ENCODE results near the gene ZNF790. TPM values are rescaled to one million over a fixed set of nuclear protein-coding genes. Genes with fewer than 3 reads are reported as not detected.

Gene ZNF790
- total RNA-seq: 3.5 TPM

DNA sequence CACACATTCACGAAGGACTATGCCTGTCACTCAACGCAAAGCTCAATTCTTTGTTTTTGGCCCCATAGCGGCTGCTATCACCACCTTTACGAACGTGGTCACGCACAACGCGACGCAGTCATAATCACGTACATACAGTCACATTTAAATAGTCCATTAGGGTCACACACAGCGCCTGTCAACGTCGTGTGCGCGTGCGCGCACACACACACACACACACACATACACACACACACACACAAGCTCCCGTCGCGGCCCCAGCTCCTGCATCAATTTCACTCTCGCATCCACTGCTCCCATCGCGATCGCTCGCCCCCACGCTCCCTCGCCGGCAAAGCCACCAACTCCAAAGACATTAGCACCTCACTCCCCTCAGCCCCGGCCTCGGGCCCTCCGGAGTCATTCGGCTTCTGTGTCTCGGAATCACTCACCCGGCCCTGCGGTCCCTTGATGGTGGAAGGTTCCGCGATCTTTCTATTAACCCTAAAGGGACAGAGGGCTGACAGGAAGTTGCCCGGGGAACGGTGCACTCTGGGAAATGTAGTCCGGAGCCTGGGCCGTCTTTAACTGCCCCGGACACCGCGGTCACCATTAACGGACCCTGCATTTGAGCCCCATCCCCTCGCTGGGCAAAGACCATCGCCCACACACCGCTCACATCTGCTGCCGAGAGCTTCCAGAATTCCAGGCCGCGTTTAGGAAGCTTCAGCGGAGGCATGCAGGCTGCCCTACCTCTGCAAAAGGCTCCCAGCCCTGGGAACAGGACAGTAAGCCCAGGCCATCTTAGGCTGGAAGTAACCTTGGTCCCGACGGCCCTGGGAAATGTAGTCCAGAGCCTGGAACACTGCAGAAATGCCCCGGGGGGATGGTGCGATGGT, at the start of gene ZNF790:
Gene ZNF790, minus strand, starts transcription at position 482 of the 878 bp plus-strand sequence. CDS start 12,768 bp downstream, outside the sequence.
- peak; percentile 71 to 95 (median 93) for DNase-seq (ENCODE audit: low read depth in 2 of 3, low spot score in 2 of 3)

DNA sequence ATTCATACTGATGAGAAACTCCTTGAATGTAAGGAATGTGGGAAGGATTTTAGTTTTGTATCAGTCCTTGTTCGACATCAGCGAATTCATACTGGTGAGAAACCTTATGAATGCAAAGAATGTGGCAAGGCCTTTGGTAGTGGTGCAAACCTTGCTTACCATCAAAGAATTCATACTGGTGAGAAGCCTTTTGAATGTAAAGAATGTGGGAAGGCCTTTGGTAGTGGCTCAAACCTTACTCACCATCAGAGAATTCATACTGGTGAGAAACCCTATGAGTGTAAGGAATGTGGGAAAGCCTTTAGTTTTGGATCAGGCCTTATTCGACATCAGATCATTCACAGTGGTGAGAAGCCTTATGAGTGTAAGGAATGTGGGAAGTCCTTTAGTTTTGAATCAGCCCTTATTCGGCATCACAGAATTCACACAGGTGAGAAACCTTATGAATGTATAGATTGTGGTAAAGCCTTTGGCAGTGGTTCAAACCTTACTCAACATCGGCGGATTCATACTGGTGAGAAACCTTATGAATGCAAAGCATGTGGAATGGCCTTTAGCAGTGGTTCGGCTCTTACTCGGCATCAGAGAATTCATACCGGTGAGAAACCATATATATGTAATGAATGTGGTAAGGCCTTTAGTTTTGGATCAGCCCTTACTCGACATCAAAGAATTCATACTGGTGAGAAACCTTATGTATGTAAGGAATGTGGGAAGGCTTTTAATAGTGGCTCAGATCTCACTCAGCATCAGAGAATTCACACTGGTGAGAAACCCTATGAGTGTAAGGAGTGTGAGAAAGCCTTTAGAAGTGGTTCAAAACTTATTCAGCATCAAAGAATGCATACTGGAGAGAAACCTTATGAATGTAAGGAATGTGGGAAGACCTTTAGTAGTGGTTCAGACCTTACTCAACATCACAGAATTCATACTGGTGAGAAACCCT, 39.1 kb upstream of the ZNF790 start:
- no peak for DNase-seq (ENCODE audit: low read depth in 2 of 3, low spot score in 2 of 3)

GRCh38 chr19:36851898-36852297, 13.7 kb upstream of the ZNF790 start:
- DNase-seq (ENCODE audit: low read depth in 2 of 3, low spot score in 2 of 3): no peak

DNA sequence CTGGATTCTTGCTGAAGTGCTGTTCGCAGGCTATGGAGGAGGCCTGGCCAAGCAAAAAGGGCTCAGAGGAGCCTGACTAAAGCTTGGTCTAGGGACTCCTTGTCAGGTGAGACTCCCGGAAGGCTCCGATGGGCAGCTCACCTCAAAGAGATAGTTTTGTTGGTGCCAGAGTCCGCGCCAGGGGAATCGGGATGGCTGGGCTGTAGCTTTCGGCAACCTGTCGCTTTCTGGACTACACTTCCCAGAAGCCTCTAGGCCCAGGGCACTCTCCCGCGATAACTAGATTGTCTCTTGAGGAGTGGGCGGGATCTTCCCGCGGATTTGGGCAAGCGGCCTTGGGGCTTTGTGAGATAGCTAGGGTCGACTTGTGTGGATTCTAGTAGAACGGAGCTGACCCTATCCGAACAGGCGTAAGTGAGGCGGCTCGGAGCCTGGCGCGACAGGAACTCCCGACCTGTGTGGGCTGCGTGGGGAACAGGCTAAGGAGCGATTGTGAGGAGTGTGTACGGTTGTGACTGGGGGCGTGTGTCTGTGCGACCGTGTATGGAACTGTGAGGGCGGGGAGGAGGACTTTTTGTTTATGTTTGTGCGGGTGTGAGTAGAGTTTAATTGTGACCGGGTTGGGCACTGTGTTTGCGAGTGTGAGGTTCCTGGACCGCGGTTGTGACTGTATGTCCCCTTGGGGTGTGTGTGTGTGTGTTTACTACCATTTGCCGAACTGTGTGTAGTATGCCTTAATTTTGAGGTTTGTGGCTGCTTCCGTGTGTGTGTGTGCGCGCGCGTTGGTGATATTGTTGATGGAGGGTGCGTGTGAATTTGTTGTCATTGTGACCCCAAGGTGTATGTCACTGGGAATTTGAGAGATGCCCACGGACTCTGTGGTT, 12.6 kb upstream of the ZNF790 start, which contains the start of gene ZNF345:
Gene ZNF345, plus strand, starts transcription at position 318 of the 884 bp plus-strand sequence. CDS start 25,955 bp downstream, outside the sequence.
- DNase-seq (ENCODE audit: low read depth in 2 of 3, low spot score in 2 of 3): peak; percentile 65 to 98 (median 93)

DNA sequence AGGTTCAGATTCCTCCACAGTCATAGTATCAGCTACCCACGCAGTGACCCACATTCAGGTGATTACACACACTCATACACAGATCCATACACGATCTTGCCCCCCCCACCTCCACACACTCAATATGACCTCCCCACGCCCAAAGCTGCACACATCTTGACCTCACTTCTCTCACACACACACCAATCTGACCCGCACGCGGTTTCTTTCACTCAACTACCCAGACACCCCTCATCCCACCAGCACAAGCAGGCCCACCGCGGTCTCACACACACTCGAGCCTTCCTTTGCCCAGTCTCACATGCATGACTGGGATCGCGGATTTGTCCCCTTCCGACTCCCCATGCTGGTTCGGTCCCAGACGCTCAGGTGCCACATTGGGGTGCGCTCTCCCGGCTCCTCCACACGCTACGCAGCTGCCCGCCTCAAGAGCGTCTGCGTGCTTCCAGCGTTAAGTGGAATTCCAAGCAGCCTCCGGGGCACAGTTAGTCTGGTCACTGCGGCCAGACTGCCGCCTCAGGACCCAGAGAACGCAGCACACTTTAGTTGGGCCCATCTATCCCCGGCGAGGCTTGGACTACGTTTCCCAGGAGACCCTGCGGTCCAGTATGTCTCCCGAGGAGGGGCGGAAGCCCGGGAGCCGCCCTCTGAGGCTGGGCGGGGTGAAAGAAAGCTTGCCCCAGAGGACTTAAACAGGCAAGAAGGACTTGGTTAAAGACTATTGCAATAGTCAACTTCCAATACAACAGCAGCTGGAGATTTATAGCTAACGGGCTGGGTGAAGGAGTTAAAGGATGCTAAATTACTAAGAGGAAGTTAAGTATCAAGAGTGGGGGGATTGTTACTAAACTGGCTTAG, 11.7 kb upstream of the ZNF790 start:
- DNase-seq (ENCODE audit: low read depth in 2 of 3, low spot score in 2 of 3): peak; percentile 52 to 92 (median 85)

DNA sequence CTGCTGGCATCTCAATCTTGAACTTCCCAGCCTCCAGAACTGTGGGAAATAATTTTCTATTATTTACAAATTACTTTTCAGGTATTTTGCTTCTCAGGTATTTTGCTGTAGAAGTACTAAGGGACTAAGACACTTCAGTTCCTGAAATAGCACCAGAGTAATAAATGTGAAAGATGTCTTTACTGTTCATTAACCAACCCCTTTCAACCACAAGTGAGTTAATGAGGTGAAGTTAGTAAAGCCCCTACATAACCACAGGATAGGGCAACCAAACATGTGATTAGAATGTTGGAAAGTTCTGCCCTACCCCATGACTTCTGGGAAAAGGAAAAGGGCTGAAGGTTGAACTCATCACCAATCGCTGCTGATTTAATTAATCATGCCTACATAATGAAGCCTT, 9.8 kb upstream of the ZNF790 start:
- DNase-seq (ENCODE audit: low read depth in 2 of 3, low spot score in 2 of 3): no peak

DNA sequence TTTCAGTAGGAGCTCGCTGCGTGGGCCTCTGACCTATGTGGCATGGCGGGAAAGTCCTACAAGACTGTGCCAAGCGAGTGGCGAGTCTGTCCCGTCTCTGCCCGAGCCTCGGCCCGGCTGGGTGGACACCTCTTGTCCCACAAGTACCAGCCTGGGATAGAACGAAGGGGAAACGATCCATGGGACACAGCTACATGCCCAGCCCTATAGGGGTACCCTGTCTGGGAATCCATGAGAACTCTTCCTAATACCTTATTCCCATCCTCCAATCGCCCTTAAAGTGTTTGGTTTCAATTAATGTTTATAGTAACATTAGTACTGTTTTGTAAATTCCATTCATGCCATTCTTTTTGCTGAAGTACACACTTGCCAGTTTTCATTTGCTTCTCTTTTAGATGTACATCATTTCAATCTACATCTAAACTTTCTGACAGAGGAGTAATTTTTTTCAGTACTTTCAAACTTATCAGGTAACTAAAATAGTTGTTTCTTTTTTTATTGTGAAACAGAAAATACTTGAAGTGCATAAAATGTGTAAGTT, 667 bp upstream of the ZNF790 start:
- DNase-seq (ENCODE audit: low read depth in 2 of 3, low spot score in 2 of 3): no peak

DNA sequence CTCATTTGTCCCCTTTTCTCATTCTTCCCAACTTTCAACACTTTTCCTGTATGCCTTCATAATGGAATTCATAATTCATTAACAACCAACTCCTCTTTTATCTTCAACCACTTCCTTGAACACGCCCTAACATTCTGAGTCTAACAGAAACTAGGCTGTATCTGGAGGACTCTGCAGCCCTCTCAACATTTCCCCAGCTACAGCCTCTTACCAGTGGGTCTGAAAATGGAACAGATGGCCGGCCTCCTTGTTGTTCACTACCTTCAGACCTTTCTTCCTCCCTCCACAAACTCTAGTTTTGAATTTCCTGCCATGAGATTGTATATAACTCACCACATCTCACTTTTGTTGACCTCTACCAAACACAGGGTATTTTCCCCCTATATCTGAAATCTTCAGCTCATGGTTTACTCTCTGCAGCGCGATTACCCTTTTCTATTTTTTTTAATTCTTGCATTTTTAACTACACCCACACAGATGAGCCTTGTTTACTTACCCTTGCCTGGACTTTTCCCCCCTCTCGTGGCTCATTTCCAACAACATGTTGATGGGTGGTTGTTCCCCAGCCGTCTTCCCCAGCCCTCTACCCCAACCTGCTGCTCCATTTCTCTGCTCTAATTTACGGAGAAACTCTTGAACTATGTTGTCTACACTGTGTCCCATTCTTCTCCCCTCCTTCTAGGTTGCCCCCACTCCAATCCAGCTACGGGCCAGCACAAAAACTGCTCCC, 846 bp downstream of the ZNF790 start:
- peak in 1 of 3 donors; percentile 51 for DNase-seq (ENCODE audit: low read depth in 2 of 3, low spot score in 2 of 3)

GRCh38 chr19:36833430-36833829, 4.8 kb downstream of the ZNF790 start:
- DNase-seq (ENCODE audit: low read depth in 2 of 3, low spot score in 2 of 3): no peak

DNA sequence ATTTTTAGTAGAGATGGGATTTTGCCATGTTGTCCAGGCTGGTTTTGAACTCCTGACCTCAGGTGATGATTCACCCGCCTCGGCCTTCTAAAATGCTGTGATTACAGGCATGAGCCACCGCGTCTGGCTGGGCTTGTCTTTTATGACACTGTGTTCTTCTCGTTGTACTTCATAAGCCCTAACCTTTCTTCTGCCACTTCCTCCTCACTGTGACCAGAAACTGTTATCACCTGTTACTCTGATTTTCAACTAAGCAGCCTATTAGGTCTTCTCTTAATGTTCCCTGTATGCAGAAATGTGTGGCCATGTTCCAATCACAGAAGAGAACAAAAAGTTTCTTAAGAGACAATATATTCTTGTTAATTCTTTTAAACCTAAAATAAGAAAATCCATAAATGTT, 16.4 kb downstream of the ZNF790 start:
- no peak for DNase-seq (ENCODE audit: low read depth in 2 of 3, low spot score in 2 of 3)

DNA sequence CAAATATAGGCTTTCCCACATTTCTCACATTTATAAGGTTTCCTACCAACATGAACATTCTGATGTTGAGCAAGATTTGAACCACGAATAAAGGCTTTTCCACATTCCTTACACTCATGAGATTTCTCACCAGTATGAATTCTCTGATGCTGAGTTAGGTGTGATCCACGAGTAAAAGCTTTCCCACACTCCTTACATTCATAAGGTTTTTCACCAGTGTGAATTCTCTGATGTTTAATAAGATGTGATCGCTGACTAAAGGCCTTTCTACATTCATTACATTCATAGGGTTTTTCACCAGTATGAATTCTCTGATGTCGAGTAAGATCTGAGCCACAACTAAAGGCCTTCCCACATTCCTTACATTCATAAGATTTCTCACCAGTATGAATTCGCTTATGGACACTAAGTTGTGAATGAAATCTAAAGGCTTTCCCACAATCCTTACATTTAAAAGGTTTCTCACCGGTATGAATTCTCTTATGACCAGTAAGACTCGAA, 19.0 kb downstream of the ZNF790 start:
- DNase-seq (ENCODE audit: low read depth in 2 of 3, low spot score in 2 of 3): no peak

- no peak for DNase-seq (ENCODE audit: low read depth in 2 of 3, low spot score in 2 of 3)
Measured at GRCh38 chr19:36807029-36807428, 31.2 kb downstream of the ZNF790 start.

DNA sequence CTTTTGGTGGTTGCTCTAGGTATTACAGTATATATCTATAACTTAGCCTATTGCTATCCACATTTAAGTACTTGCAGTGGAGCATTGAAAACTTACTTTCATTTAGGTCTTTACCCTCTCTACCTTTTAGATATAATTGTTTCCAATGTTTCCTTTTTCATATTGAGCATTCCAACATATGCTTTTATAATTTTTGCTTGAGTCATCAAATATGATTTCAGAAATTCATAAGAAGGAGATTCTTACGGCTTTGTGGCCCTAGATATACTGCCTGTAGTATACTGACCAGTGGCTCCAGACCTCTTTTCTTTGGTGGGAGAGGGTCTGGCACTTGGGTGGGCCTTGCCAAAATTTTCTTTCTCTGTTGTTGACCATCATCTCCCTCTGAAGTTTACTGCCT, 32.8 kb downstream of the ZNF790 start:
- no peak for DNase-seq (ENCODE audit: low read depth in 2 of 3, low spot score in 2 of 3)

- no peak for DNase-seq (ENCODE audit: low read depth in 2 of 3, low spot score in 2 of 3)
Measured at GRCh38 chr19:36797786-36798108, 40.4 kb downstream of the ZNF790 start.

DNA sequence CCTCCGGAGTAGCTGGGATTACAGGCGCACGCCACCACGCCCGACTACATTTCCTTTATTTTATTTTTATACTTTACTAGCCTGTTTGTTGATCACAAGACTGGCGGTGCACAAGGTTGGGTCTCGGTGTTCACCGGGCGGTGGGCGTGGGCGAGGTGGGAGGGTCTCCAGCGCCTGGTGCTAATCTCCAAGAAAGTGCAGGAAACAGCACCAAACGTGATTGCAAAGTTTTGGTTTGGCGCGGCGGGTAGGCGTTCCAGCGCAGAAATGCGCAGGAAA, 41.5 kb downstream of the ZNF790 start:
- no peak for DNase-seq (ENCODE audit: low read depth in 2 of 3, low spot score in 2 of 3)

DNA sequence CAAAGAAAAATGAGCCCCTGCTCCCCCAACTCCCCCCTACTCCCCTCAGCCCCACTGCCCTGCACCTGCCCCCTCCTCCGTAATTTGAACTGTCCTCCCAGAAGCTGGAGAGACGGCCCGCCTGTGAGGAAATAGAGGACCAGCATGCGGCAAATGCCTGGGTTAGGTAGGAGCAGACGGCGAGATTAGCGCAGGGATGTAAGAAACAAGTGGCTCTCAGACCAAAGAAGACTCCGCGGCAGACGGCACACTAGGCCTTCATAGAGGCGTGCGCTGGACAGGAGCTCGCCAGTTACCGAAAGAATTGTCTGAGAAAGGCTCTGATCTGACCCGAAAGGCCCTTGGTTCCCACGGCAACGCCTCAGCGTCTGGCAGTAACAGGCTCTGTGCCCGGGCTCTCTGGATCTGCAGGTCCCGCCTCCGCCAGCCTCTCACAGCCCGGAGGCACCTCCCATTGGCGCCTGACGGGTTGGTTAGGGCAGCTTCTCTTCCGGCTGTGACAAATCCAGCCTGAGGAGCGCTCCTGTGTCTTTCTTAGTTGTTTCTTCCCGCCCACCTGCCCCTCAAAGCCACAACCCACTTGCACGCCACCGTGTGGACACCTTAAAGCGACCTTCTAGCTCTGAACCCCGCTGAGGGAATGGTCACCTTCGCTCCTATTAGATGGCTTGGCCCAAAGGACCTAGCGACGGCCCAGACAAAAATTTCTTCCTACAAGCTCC, 46.6 kb downstream of the ZNF790 start:
- DNase-seq (ENCODE audit: low read depth in 2 of 3, low spot score in 2 of 3): peak in 2 of 3 donors; percentile 65 to 87

DNA sequence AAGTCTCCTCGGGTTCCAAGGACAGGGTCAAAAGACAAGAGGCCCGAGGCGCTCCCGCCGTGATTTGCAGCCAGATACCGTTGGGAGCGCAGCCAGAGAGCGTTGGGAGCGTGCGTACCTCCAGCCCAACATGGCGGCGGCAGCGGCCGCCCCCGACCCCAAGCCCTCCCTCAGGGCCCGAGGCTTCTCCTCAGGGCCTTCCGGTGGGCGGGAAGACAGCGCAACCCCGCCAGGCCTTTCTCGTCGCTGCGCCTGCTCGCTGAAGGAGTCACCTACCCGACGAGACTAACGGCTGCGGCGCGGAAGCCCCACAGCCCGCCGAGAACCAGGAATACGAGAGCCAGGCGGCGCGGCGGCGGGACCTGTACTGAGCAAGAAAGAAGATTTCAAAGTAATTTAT, 62.4 kb downstream of the ZNF790 start:
- DNase-seq (ENCODE audit: low read depth in 2 of 3, low spot score in 2 of 3): peak in 1 of 3 donors; percentile 56

GRCh38 chr19:36773223-36773579, 65.0 kb downstream of the ZNF790 start:
- DNase-seq (ENCODE audit: low read depth in 2 of 3, low spot score in 2 of 3): no peak
